SU-DHL-6 (cell line): ENCODE results near the gene EEFSEC.

Experiments used
- CTCF ChIP-seq: fragments of 200-600 bp; sonication (generic); IDR thresholded peaks from one replicate; pipeline ENCODE4 v1.5.1; 2017; ENCODE audit warnings: antibody characterized with exemption, mild to moderate bottlenecking, low read length, moderate library complexity; ENCODE audit not compliant: insufficient read depth, poor library complexity, severe bottlenecking
- EZH2phosphoT487 ChIP-seq: fragments of 200-600 bp; sonication (generic), shearing (Covaris generic); conservative IDR thresholded peaks from 2 replicates; pipeline ENCODE4 v1.6.1; 2018; ENCODE audit warnings: mild to moderate bottlenecking, antibody characterized with exemption, low read length, moderate library complexity, mixed read lengths

- TF ChIP-seq CTCF (no peak), EZH2phosphoT487 (no peak)
Measured at GRCh38 chr3:128307029-128307633, 153.8 kb downstream of the EEFSEC start.
